ENCODE measurements around the gene KIAA0930.
A peak's percentile ranks its signal among the peaks of the same experiment; 100 is the strongest.

Gene KIAA0930

GRCh38 chr22:45164270-45165088 is 76.2 kb downstream of the KIAA0930 start:
- no peak for TF ChIP-seq POLR2A (IDR thresholded peaks at IDR 0.05; ENCODE audit: low read length)
- no peak for TF ChIP-seq GATA1 (IDR thresholded peaks at IDR 0.05; ENCODE audit: low read depth, low read length)
- peak; percentile 76 to 84 for DNase-seq

- peak; percentile 98 to 99 for DNase-seq
- TF ChIP-seq GATA1 (IDR thresholded peaks at IDR 0.05; ENCODE audit: low read depth, low read length) (no peak), POLR2A (IDR thresholded peaks at IDR 0.05; ENCODE audit: low read length) (peak; percentile 77)
Measured at GRCh38 chr22:45163451-45164269, 77.0 kb downstream of the KIAA0930 start, which contains the start of gene NUP50. NUP50 (plus strand) TSS chr22:45163925; CDS start chr22:45168178, 4,253 bp downstream.

- peak; percentile 59 to 69 for DNase-seq
- TF ChIP-seq POLR2A (IDR thresholded peaks at IDR 0.05; ENCODE audit: low read length): no peak
- TF ChIP-seq GATA1 (IDR thresholded peaks at IDR 0.05; ENCODE audit: low read depth, low read length): no peak
Measured at GRCh38 chr22:45163099-45163450, 77.6 kb downstream of the KIAA0930 start.

- TF ChIP-seq POLR2A (IDR thresholded peaks at IDR 0.05; ENCODE audit: low read length) (no peak), GATA1 (IDR thresholded peaks at IDR 0.05; ENCODE audit: low read depth, low read length) (no peak)
Measured at GRCh38 chr22:45162531-45162930, 78.2 kb downstream of the KIAA0930 start.

DNA sequence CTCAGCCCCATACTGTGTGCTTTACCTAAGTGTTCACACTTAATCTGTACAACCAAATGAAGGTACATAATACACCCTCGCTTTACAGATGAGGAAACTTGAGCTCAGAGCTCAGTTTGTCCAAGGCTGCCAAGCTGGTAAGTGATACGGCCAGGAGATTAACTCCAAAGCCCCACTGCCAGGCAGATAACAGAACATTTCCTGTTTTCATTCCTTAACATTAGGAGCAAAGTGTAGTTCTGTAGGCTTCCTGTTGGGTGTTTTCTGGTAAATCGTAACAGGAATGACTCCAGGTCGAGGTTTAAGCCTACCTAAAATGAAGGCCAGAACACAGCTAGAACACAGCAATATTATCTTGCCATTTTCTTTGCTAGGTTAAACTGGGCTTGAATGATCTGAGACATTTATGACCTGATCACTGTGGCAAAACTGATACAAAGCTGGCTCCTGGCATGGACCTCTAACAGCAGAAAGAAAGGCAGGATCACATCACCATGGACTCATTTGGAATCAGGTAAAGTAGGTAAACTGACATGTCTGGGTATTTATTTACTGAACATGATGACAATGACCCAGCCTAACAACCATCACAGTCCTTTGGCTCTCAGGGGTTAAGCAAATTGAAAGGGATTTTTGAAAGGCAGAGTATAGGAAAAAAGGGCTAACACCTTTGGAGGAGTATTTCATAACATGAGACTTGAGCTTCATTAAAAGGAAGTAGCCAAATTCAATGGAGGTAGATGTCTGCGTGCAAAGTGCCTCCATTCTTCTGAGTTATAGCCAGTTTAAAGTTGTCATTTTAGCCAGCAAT is 80.8 kb downstream of the KIAA0930 start:
- TF ChIP-seq GATA1 (IDR thresholded peaks at IDR 0.05; ENCODE audit: low read depth, low read length) (no peak), POLR2A (IDR thresholded peaks at IDR 0.05; ENCODE audit: low read length) (no peak)
- peak; percentile 36 to 49 for DNase-seq

More at GRCh38 chr22:45162531-45162930, 78.2 kb downstream of the KIAA0930 start:
- DNase-seq: no peak

GRCh38 chr22:45157907-45158306 is 82.8 kb downstream of the KIAA0930 start:
- no peak for DNase-seq
- no peak for TF ChIP-seq POLR2A (IDR thresholded peaks at IDR 0.05; ENCODE audit: low read length)
- no peak for TF ChIP-seq GATA1 (IDR thresholded peaks at IDR 0.05; ENCODE audit: low read depth, low read length)

DNA sequence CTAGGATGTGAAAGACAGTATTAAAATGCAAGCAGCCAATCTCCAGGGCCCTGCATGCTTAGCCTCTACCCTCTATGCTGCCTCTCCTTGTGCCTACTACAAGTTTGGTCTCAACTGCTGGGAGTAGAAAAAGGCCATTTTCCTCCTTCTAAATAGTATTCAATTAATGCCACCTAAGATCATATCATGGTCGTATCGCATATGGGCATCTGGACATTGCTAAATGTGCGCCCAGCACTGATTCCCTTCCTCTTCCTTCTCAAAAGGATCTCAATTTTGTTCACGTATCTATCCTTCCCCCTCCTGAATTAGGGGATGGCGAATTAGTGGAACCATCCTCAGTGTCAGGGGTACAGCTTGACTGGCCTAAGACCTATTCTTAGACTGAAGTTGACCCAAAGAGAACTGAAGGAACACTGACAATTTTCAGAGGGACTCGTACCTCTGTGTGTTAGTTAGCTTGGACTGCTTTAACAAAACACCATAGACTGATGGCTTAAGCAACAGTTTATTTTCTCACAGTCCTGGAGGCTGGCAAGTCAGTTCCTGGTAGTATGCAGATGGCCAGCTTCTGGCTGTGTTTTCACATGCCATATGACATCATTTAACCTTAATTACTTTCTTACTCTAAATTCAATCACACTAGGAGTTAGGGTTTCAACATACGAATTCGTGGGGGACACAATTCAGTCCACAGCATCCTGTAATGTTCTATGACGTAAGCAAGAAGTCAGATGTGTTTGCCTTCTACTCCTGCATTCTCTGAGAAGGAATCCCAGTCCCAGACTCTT is 85.4 kb downstream of the KIAA0930 start:
- DNase-seq: no peak
- TF ChIP-seq POLR2A (IDR thresholded peaks at IDR 0.05; ENCODE audit: low read length) (no peak), GATA1 (IDR thresholded peaks at IDR 0.05; ENCODE audit: low read depth, low read length) (no peak)

GRCh38 chr22:45154383-45154782 is 86.3 kb downstream of the KIAA0930 start:
- no peak for DNase-seq
- TF ChIP-seq GATA1 (IDR thresholded peaks at IDR 0.05; ENCODE audit: low read depth, low read length) (no peak), POLR2A (IDR thresholded peaks at IDR 0.05; ENCODE audit: low read length) (no peak)

DNA sequence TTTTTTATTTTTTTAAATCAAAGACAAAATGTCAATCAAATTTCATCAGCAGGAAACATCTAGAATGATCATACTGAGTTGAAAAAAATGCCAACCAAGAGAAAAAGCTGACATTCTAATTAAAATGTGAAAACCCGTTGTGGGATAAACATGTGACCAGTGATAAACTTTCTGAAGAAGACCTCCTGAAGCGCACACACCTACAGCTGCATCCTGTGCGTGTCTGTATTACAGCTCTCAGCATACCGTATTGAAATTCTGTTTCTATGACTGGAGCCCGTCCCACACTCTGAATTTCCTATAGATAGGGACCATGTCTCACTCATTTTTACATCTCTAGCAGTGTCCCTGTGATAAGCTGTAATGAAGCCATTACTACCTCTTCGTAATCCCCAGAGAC is 89.2 kb downstream of the KIAA0930 start:
- TF ChIP-seq POLR2A (IDR thresholded peaks at IDR 0.05; ENCODE audit: low read length) (no peak), GATA1 (IDR thresholded peaks at IDR 0.05; ENCODE audit: low read depth, low read length) (no peak)
- DNase-seq: no peak

GRCh38 chr22:45150139-45150538 is 90.6 kb downstream of the KIAA0930 start:
- TF ChIP-seq POLR2A (IDR thresholded peaks at IDR 0.05; ENCODE audit: low read length) (no peak), GATA1 (IDR thresholded peaks at IDR 0.05; ENCODE audit: low read depth, low read length) (no peak)

GRCh38 chr22:45149671-45150070 is 91.0 kb downstream of the KIAA0930 start:
- no peak for TF ChIP-seq POLR2A (IDR thresholded peaks at IDR 0.05; ENCODE audit: low read length)
- TF ChIP-seq GATA1 (IDR thresholded peaks at IDR 0.05; ENCODE audit: low read depth, low read length): no peak
- no peak for DNase-seq

More at GRCh38 chr22:45150139-45150538, 90.6 kb downstream of the KIAA0930 start:
- DNase-seq: no peak

DNA sequence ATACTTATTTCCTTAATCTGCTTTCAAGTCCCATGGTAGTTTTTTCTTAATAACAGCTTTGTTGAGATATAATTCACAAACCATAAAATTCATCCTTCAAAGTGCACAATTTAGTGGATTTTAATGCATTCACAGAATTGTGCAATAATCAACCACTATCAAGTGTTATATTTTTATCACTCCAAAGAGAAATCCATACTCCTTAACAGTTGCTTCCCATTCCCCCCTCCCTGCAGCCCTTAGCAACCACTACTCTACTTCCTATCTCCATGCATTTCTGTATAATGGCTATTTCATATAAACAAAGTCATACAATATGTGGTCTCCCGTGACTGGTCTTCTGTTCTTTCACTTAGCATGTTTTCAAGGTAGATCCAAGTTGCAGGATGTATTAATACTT is 95.8 kb downstream of the KIAA0930 start:
- no peak for TF ChIP-seq GATA1 (IDR thresholded peaks at IDR 0.05; ENCODE audit: low read depth, low read length)
- no peak for TF ChIP-seq POLR2A (IDR thresholded peaks at IDR 0.05; ENCODE audit: low read length)
- no peak for DNase-seq

DNA sequence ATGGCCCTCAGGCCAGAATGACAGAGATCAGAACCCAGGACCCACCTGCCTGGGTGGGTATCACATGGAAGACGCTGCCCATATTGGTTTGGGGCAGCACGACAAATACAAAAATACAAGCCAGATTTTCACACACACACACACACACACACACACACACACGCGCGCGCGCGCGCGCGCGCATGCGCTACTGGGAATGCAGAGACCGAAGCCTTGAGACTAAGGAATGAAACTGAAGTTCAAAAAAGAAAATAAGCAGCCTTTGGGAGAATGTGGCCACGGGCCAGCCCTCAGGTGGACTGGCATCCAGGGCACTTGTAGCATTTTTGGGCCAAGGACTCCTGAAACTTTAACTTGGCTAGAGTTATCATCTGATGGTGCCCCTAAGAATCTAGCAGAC is 98.3 kb downstream of the KIAA0930 start:
- TF ChIP-seq GATA1 (IDR thresholded peaks at IDR 0.05; ENCODE audit: low read depth, low read length) (no peak), POLR2A (IDR thresholded peaks at IDR 0.05; ENCODE audit: low read length) (no peak)

More for the DNA sequence above, 98.3 kb downstream of the KIAA0930 start:
- DNase-seq: no peak

All from erythroblast (primary cell).